Adrenal gland (tissue), 12 donors: ENCODE measurements around the gene GPSM3. TPM values are rescaled to one million over a fixed set of nuclear protein-coding genes. Genes with fewer than 3 reads are reported as not detected.

ENCODE experiments used
- DNase-seq, 7 donors: peaks; one replicate each; pipeline ENCODE4 v3.0.0-alpha.2; 2019 to 2020
- H3K27ac ChIP-seq, 5 donors: fragments of 200-600 bp; sonication (generic) in 4 of 5; 1 replicate in 3 of 5; 2 replicates in 2 of 5; pipeline versions ENCODE4 v1.5.1 to v1.8.0; 2016 to 2020; ENCODE audit warnings: mild to moderate bottlenecking in 1 of 5
- H3K27me3 ChIP-seq: fragments of 200-600 bp; 2 replicates; pipeline ENCODE4 v1.8.0; 2021
- H3K36me3 ChIP-seq, 2 donors: fragments of 200-600 bp; replicated peaks in 1 of 2; 1 replicate in 1 of 2; 2 replicates in 1 of 2; pipeline versions ENCODE4 v1.5.1 to v1.8.0; 2018 to 2022
- H3K4me1 ChIP-seq, 2 donors: fragments of 200-600 bp; replicated peaks in 1 of 2; 1 replicate in 1 of 2; 2 replicates in 1 of 2; pipeline versions ENCODE4 v1.5.1 to v1.8.0; 2018 to 2021
- H3K4me3 ChIP-seq, 4 donors: fragments of 200-600 bp; sonication (generic) in 3 of 4; one replicate each; pipeline ENCODE4 v1.5.1; 2016 to 2018
- H3K9me3 ChIP-seq, 3 donors: fragments of 200-600 bp; sonication (generic) in 1 of 3; replicated peaks in 1 of 3; 1 replicate in 2 of 3; 2 replicates in 1 of 3; pipeline versions ENCODE4 v1.5.1 to v1.8.0; 2016 to 2021
- POLR2A ChIP-seq, 2 donors: fragments of 450-650 bp; IDR thresholded peaks; one replicate each; pipeline ENCODE4 v1.6.1; 2017; ENCODE audit warnings: antibody characterized with exemption in 2 of 2, mild to moderate bottlenecking in 2 of 2, moderate library complexity in 1 of 2
- WGBS, 4 donors: extraction: QIAGEN DNeasy Blood & Tissue Kit in 2 of 4; methylation state at CpG; one replicate each; pipeline versions ENCODE4 v1.1.5 to v1.1.7; 2013 to 2017; 5-methylcytosine and 5-hydroxymethylcytosine counted together
- intact Hi-C, 2 donors: fragments of 100-400 bp; cut with DNase I; formaldehyde crosslinking; loops; one replicate each; pipeline versions ENCODE4 v1.14.1 to v1.15.0; 2022 to 2023
- polyA plus RNA-seq, 3 donors: library from polyadenylated mRNA; stranded (reverse); fragments of 200-250 nt in 2 of 3; fragments of 350-450 nt in 1 of 3; fragmentation: Illumina TruSeq in 1 of 3; extraction: RNeasy Lipid Tissue Mini Kit (QIAGEN cat#74804) in 1 of 3; gene quantifications; one replicate each; pipeline ENCODE4 v1.2.3, GENCODE V29; 2013 to 2014
- total RNA-seq, 9 donors: library from RNA; depleted of rRNA in 4 of 9; stranded (reverse); fragments of >200 nt in 4 of 9; fragments of 120-200 nt in 1 of 9; fragmentation: NEBNext Ultra II Directional in 1 of 9; extraction: Animal tissue kit (Norgen Biotek cat#: 25700) in 1 of 9; gene quantifications; one replicate each; pipeline versions ENCODE4 v1.1.0 to v1.2.4, GENCODE V29; 2013 to 2023
- TF ChIP-seq, protein P1 (sequence below), 6 experiments: fragments of 450-650 bp in 4 of 6; fragments of 200-600 bp in 2 of 6; sonication (generic) in 1 of 6; IDR thresholded peaks; 1 replicate in 5 of 6; 2 replicates in 1 of 6; pipeline versions ENCODE4 v1.5.1 to v1.8.0; 2016 to 2021; ENCODE audit warnings: antibody characterized with exemption in 6 of 6, mild to moderate bottlenecking in 2 of 6, moderate library complexity in 1 of 6
- donor health status: healthy with polysubstance abuse.
- donor health status: Bipolar disorder and iron deficiency.
- donor health status: DM: yes; HTN: yes; CAD: no.
- donor health status: DM: no; HTN: no; CAD: no.
- donor health status: DM: no; HTN: no; CAD: no.
- donor health status: DM: yes; HTN: yes; CAD: no.

GPSM3 gene
- total and polyA plus RNA-seq, 12 donors = 3.8 to 40.3 (median 17.6) TPM

- no peak for DNase-seq
- no peaks in the 10 kb centered on the region for H3K9me3 ChIP-seq
- peak within 1 kb of the TSS in 1 of 5 donors; percentile 8 for H3K27ac ChIP-seq
- H3K4me3 ChIP-seq = no peak within 1 kb of the TSS
- peaks cover 0 to 35% of the 10 kb centered on the region in 2 donors for H3K36me3 ChIP-seq
- H3K27me3 ChIP-seq = no peaks in the 10 kb centered on the region
- intact Hi-C loops = loop anchor here in 1 of 2 donors (10.0 kb wide), 1 partner anchor 49 kb away; no protein-coding TSS in a partner anchor
- no peaks in the 10 kb centered on the region for H3K4me1 ChIP-seq
- no peak for TF ChIP-seq POLR2A (IDR thresholded peaks at IDR 0.05)
- TF ChIP-seq, protein P1, sequence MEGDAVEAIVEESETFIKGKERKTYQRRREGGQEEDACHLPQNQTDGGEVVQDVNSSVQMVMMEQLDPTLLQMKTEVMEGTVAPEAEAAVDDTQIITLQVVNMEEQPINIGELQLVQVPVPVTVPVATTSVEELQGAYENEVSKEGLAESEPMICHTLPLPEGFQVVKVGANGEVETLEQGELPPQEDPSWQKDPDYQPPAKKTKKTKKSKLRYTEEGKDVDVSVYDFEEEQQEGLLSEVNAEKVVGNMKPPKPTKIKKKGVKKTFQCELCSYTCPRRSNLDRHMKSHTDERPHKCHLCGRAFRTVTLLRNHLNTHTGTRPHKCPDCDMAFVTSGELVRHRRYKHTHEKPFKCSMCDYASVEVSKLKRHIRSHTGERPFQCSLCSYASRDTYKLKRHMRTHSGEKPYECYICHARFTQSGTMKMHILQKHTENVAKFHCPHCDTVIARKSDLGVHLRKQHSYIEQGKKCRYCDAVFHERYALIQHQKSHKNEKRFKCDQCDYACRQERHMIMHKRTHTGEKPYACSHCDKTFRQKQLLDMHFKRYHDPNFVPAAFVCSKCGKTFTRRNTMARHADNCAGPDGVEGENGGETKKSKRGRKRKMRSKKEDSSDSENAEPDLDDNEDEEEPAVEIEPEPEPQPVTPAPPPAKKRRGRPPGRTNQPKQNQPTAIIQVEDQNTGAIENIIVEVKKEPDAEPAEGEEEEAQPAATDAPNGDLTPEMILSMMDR (IDR thresholded peaks at IDR 0.05) = no peak
Measured at GRCh38 chr6:32164295-32164694, 28.1 kb downstream of the GPSM3 start, which contains the start of gene EGFL8. Gene EGFL8, plus strand, starts transcription at chr6:32164595. Its CDS starts 1,571 bp downstream, at chr6:32166166.

GRCh38 chr6:32163559-32164258, 28.7 kb downstream of the GPSM3 start:
- 82 to 90% (median 87%) methylated on average over 3 to 7 of the region's 7 CpGs for WGBS, 4 donors
- no peak overlapping the region for H3K4me3 ChIP-seq
- DNase-seq = no peak
- H3K27me3 ChIP-seq = no peaks in the 10 kb centered on the region
- H3K27ac ChIP-seq = peak overlapping the region in 1 of 5 donors; percentile 8
- intact Hi-C loops = loop anchor here in 1 of 2 donors (10.0 kb wide), 1 partner anchor 49 kb away; no protein-coding TSS in a partner anchor
- no peaks in the 10 kb centered on the region for H3K9me3 ChIP-seq
- TF ChIP-seq, protein P1 (IDR thresholded peaks at IDR 0.05) = no peak
- no peak for TF ChIP-seq POLR2A (IDR thresholded peaks at IDR 0.05)
- no peaks in the 10 kb centered on the region for H3K4me1 ChIP-seq
- H3K36me3 ChIP-seq = peaks cover 0 to 35% of the 10 kb centered on the region in 2 donors

DNA sequence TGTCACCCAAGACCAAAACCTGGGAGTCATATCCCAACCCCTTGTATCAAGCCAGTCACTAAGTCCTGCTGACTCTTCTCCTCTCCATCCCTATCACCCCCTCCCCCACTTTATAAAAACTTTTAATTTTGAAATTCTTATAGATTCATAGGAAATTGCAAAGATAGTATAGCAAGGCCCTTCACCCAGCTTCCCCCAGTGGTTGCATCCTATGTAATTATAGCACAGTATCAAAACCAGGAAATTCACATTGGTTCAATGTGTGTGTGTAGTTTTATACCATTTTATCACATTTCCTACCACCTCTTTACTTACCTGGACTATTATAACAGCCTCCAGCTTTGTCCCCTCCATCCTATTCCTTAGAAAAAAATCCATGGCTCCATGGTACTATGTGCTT, 34.4 kb downstream of the GPSM3 start:
- Histone ChIP-seq H3K36me3 (peaks cover 0 to 43% of the 10 kb centered on the region in 2 donors), H3K9me3 (no peaks in the 10 kb centered on the region), H3K27ac (no peak overlapping the region), H3K4me1 (peaks cover 9 to 10% of the 10 kb centered on the region in 2 donors), H3K4me3 (no peak overlapping the region), H3K27me3 (no peaks in the 10 kb centered on the region)
- DNase-seq = no peak
- TF ChIP-seq, protein P1 (IDR thresholded peaks at IDR 0.05) = no peak
- no peak for TF ChIP-seq POLR2A (IDR thresholded peaks at IDR 0.05)
- intact Hi-C loops = loop anchor here in 1 of 2 donors (5.0 kb wide), 1 partner anchor 41 kb away; no protein-coding TSS in a partner anchor

GRCh38 chr6:32156891-32157290, 35.6 kb downstream of the GPSM3 start:
- Histone ChIP-seq H3K36me3 (peaks cover 0 to 37% of the 10 kb centered on the region in 2 donors), H3K27ac (no peak overlapping the region), H3K27me3 (no peaks in the 10 kb centered on the region), H3K4me3 (no peak overlapping the region), H3K4me1 (peaks cover 14 to 20% of the 10 kb centered on the region in 2 donors), H3K9me3 (no peaks in the 10 kb centered on the region)
- TF ChIP-seq POLR2A (IDR thresholded peaks at IDR 0.05) = no peak
- TF ChIP-seq, protein P1 (IDR thresholded peaks at IDR 0.05) = no peak
- DNase-seq = no peak
- intact Hi-C loops = loop anchor here in 1 of 2 donors (5.0 kb wide), 1 partner anchor 40 kb away; no protein-coding TSS in a partner anchor
- WGBS, 4 donors = 89 to 95% (median 91%) methylated on average over 9 of the region's 9 CpGs
